OCI-LY7 (cell line): Measurements from ENCODE around the gene PATJ.

ENCODE experiments used
- EZH2phosphoT487 ChIP-seq: fragments of 200-600 bp; sonication (generic); IDR thresholded peaks from 2 replicates; pipeline ENCODE4 v1.6.1; 2018; ENCODE audit warnings: low read depth, borderline replicate concordance, mild to moderate bottlenecking, mixed run types, antibody characterized with exemption, low read length, moderate library complexity, mixed read lengths
- TF ChIP-seq, protein P1 (sequence below): fragments of 200-600 bp; sonication (generic); conservative IDR thresholded peaks from 2 replicates; pipeline ENCODE4 v1.5.1; 2014; ENCODE audit warnings: mild to moderate bottlenecking, antibody characterized with exemption, low read length, moderate library complexity, mixed read lengths

DNA sequence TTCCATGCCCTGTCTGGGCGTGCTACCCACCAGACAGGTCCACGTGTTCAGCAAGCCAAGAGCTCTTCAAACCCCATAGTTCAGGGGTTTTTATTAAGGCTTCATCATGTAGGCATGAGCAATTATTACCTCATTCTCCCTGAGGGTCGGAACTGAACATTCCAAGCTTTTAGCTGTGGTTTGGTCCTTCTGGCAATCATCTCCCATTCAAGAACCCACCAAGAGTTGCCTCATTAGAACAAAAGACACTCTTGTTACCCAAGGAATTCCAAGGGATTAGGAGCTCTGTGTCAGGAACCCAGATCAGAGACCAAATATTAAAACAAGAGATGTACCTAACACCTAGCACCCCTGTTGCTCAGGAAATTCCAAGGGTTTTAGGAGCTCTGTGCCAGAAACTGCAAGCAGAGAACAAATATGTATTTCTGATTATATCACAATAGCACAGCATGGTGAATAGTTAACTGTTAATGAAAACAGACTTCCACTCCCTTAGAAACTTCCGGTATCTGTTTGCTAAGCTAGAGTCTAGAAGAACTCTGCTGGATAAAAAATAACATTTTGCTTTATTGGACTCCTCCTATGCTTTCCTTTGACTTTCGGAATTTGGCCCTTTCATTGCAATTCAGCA is 251.2 kb downstream of the PATJ start:
- TF ChIP-seq, protein P1, sequence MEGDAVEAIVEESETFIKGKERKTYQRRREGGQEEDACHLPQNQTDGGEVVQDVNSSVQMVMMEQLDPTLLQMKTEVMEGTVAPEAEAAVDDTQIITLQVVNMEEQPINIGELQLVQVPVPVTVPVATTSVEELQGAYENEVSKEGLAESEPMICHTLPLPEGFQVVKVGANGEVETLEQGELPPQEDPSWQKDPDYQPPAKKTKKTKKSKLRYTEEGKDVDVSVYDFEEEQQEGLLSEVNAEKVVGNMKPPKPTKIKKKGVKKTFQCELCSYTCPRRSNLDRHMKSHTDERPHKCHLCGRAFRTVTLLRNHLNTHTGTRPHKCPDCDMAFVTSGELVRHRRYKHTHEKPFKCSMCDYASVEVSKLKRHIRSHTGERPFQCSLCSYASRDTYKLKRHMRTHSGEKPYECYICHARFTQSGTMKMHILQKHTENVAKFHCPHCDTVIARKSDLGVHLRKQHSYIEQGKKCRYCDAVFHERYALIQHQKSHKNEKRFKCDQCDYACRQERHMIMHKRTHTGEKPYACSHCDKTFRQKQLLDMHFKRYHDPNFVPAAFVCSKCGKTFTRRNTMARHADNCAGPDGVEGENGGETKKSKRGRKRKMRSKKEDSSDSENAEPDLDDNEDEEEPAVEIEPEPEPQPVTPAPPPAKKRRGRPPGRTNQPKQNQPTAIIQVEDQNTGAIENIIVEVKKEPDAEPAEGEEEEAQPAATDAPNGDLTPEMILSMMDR = no peak
- no peak for TF ChIP-seq EZH2phosphoT487
